Lower leg skin (tissue), 4 donors: ENCODE data around the gene PRKCZ. TPM values are rescaled to one million over a fixed set of nuclear protein-coding genes. Genes with fewer than 3 reads are reported as not detected.

ENCODE experiments used
- DNase-seq, 2 donors: peaks; one replicate each; pipeline ENCODE4 v3.0.0-alpha.2; 2019; ENCODE audit warnings: low spot score in 2 of 2
- H3K4me3 ChIP-seq: fragments of 200-600 bp; sonication (generic); 2 replicates; pipeline ENCODE4 v1.5.1; 2017; ENCODE audit warnings: mild to moderate bottlenecking, low read depth; ENCODE audit not compliant: poor library complexity, severe bottlenecking
- POLR2A ChIP-seq, 2 donors: fragments of 450-650 bp; IDR thresholded peaks; one replicate each; pipeline ENCODE4 v1.6.1; 2016 to 2017; ENCODE audit warnings: antibody characterized with exemption in 2 of 2, mild to moderate bottlenecking in 1 of 2, moderate library complexity in 1 of 2
- whole genome bisulfite sequencing, 2 donors: methylation state at CpG; one replicate each; pipeline ENCODE4 v1.1.5; 2018; 5-methylcytosine and 5-hydroxymethylcytosine counted together
- intact Hi-C: fragments of 100-400 bp; cut with DNase I; formaldehyde crosslinking; loops from one replicate; pipeline ENCODE4 v1.15.0; 2023; ENCODE audit warnings: low total_unique reads
- total RNA-seq, 4 donors: library from RNA; depleted of rRNA; stranded (reverse); fragments of >200 nt; gene quantifications; one replicate each; pipeline ENCODE4 v1.1.0, GENCODE V29; 2016
- TF ChIP-seq, protein P1 (sequence below), 3 donors: fragments of 450-650 bp; IDR thresholded peaks; one replicate each; pipeline ENCODE4 v1.5.1; 2016; ENCODE audit warnings: antibody characterized with exemption in 3 of 3, mild to moderate bottlenecking in 3 of 3, moderate library complexity in 2 of 3

PRKCZ gene
- total RNA-seq, 4 donors from 2014 or later, result 25.9 to 32.2 (median 26.8) TPM

DNA sequence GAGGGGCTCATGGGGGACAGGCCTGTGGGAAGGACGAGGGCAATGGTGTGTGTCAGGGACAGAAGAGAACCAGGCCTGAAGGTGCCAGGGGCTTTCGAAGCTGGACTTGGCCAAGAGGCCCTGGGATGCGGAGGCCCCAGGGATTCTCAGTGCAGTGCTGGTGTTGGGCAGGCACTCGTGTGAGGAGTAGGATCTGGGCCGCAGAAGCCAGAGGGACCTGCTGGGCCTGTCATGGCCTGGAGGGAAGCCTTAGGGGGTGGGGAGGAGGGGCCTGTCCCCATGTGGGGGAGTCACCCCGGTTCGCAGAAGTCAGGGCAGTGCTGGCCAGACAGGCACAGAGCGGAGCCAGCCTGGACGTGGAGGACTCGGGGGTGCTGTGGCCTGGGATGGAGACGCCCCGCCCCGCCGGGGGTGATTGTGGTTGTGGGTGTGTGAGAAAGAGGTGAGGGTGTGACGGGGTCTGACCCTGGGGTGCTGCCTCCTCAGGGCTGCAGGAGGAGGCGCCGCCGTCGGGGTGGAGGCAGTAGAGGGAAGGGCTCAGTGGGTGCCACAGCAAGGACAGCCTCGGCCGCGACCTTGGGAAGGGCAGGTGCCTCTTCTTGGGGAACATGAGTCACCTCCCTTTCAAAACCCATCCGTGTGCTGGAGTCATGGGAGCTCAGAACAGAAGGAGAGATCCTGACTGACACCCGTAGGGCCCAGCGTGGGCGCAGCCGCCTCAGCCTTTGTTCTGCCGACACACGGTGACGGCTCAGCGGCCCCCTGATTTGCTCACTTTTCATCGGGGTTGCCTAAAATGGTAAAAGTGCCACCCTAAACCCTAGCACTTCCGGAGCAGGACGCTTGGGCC lies 110.5 kb downstream of the PRKCZ start:
- TF ChIP-seq POLR2A (IDR thresholded peaks at IDR 0.05), result no peak
- TF ChIP-seq, protein P1, sequence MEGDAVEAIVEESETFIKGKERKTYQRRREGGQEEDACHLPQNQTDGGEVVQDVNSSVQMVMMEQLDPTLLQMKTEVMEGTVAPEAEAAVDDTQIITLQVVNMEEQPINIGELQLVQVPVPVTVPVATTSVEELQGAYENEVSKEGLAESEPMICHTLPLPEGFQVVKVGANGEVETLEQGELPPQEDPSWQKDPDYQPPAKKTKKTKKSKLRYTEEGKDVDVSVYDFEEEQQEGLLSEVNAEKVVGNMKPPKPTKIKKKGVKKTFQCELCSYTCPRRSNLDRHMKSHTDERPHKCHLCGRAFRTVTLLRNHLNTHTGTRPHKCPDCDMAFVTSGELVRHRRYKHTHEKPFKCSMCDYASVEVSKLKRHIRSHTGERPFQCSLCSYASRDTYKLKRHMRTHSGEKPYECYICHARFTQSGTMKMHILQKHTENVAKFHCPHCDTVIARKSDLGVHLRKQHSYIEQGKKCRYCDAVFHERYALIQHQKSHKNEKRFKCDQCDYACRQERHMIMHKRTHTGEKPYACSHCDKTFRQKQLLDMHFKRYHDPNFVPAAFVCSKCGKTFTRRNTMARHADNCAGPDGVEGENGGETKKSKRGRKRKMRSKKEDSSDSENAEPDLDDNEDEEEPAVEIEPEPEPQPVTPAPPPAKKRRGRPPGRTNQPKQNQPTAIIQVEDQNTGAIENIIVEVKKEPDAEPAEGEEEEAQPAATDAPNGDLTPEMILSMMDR (IDR thresholded peaks at IDR 0.05), result no peak
- WGBS, 2 donors, result 86 to 89% methylated on average over 34 of the region's 34 CpGs
- H3K4me3 ChIP-seq, result no peak overlapping the region
- DNase-seq, result no peak
- intact Hi-C loops, result no loop called here

DNA sequence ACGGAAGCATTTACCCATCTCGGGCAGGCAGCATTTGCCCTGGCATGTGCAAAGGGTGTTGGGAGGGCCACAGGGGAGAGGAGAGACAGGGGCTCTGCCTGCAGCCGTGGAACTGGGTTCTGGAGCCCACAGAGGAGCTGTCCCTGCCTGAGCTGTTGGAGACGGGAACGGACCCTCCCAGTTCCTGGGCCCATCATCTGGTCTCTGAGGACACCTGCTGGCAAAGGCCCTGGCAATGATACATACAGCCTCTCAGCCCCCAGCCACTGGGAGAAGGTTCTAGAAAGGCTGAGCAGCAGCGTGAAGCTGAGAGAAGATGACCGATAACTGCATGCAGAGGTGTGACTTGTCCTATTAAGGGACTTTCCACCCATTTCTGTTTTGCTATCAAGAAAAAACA lies 113.0 kb downstream of the PRKCZ start:
- TF ChIP-seq POLR2A (IDR thresholded peaks at IDR 0.05), result no peak
- TF ChIP-seq, protein P1 (IDR thresholded peaks at IDR 0.05), result no peak
- intact Hi-C loops, result no loop called here
- DNase-seq, result no peak
- no peak overlapping the region for H3K4me3 ChIP-seq
- WGBS, 2 donors, result 89 to 96% methylated on average over 7 of the region's 7 CpGs

DNA sequence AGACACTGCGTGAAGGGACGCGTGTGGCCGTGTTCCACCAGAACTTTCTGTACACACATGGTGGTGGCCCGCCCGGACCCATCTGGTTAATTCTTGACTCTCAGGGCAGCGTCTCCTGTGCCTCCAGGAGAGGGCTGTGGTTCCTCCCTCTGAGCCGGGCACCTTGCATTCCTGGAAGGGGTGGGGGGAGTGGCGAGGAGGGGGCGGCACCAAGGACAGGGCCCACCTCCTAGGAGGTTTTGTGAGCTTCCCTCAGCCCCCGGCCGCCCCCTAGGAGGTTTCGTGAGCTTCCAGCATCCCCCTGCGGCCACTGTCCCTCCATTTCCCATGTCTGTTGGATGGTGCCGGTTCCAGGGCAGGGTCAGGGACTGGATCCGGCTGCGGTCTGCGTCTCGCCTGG lies 115.4 kb downstream of the PRKCZ start:
- intact Hi-C loops, result no loop called here
- TF ChIP-seq POLR2A (IDR thresholded peaks at IDR 0.05), result no peak
- TF ChIP-seq, protein P1 (IDR thresholded peaks at IDR 0.05), result no peak
- DNase-seq, result no peak
- no peak overlapping the region for H3K4me3 ChIP-seq
- WGBS, 2 donors, result 84 to 89% methylated on average over 18 to 19 of the region's 19 CpGs

DNA sequence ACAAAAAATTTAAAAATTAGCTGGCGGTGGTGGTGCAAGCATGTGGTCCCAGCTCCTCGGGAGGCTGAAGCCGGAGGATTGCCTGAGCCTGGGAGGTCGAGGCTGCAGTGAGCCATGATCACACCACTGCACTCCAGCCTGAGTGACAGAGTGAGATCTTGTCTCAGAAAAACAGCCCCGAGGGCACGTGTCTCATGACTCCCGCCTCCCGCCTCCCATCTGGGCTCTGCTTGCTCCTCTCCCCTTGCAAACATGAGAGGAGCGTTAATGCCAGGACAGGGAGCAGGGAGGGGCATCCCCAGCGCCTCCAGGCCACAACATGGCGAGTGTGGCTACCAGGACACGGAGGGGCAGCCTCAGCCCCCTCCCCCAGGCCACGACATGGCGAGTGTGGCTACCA lies 116.0 kb downstream of the PRKCZ start:
- intact Hi-C loops, result no loop called here
- no peak for TF ChIP-seq POLR2A (IDR thresholded peaks at IDR 0.05)
- TF ChIP-seq, protein P1 (IDR thresholded peaks at IDR 0.05), result no peak

DNA sequence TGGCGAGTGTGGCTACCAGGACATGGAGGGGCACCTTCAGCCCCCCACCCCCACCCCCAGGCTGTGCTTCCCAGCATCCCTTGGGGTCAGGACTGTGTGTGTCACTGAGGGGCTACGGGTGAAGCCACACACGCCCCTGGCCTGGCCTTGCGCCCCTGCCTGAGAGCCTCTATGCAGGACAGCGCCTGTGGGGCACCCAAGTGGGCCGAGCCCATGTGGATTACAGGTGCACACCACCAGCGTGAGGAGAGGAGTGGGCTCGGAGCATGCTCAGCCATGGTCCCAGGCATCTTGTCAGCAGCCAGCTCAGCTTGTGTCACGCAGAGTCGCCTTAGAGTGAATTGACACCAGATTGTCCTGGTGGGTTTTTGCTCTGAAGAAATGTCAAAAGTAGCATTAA lies 116.5 kb downstream of the PRKCZ start:
- TF ChIP-seq, protein P1 (IDR thresholded peaks at IDR 0.05), result no peak
- no peak for TF ChIP-seq POLR2A (IDR thresholded peaks at IDR 0.05)
- 92 to 94% methylated on average over 6 to 7 of the region's 10 CpGs for WGBS, 2 donors
- no peak for DNase-seq
- intact Hi-C loops, result no loop called here
- H3K4me3 ChIP-seq, result no peak overlapping the region

More for the DNA sequence above, 116.0 kb downstream of the PRKCZ start:
- 60 to 72% methylated on average over 12 to 13 of the region's 14 CpGs for WGBS, 2 donors
- H3K4me3 ChIP-seq, result no peak overlapping the region
- DNase-seq, result no peak
